OCI-M1 (cell line): ENCODE data around the gene TOR1B.
"Not testable (repeated sequence)": the region's sequence is repeated elsewhere in the genome, so short reads cannot be mapped to it uniquely, and the experiment has no call there.

Source experiments
- DNase-seq: peaks from one replicate; lab custom pipeline; 2025; lab: John Stamatoyannopoulos, UW

TOR1B gene

GRCh38 chr9:129776566-129776937, 26.4 kb upstream of the TOR1B start:
- DNase-seq, result no peak

GRCh38 chr9:129776938-129777768, 25.8 kb upstream of the TOR1B start:
- peak; percentile 96 for DNase-seq

GRCh38 chr9:129777769-129778130, 25.2 kb upstream of the TOR1B start:
- peak; percentile 68 for DNase-seq

GRCh38 chr9:129778469-129778868, 24.5 kb upstream of the TOR1B start:
- DNase-seq, result no peak

GRCh38 chr9:129779560-129780190, 23.3 kb upstream of the TOR1B start:
- DNase-seq, result no peak

GRCh38 chr9:129781131-129781530, 21.9 kb upstream of the TOR1B start:
- no peak for DNase-seq

- no peak for DNase-seq
These were observed 21.0 kb upstream of the TOR1B start for GRCh38 chr9:129781981-129782380.

- peak; percentile 85 for DNase-seq
These were observed 19.2 kb upstream of the TOR1B start for GRCh38 chr9:129783516-129784361.

- not testable (repeated sequence) for DNase-seq
These were observed 18.0 kb upstream of the TOR1B start for GRCh38 chr9:129784970-129785369.

- DNase-seq, result no peak
These were observed 17.1 kb upstream of the TOR1B start for GRCh38 chr9:129785866-129786265.

- DNase-seq, result no peak
These were observed 16.5 kb upstream of the TOR1B start for GRCh38 chr9:129786481-129786880.

GRCh38 chr9:129794549-129794948, 8.4 kb upstream of the TOR1B start:
- no peak for DNase-seq

- DNase-seq, result not testable (repeated sequence)
These were observed 7.0 kb upstream of the TOR1B start for GRCh38 chr9:129796029-129796428.

GRCh38 chr9:129798973-129799372, 4.0 kb upstream of the TOR1B start:
- DNase-seq, result no peak

GRCh38 chr9:129801504-129801903, 1.5 kb upstream of the TOR1B start:
- no peak for DNase-seq

GRCh38 chr9:129803676-129804060, 684 bp downstream of the TOR1B start:
- peak; percentile 46 for DNase-seq

GRCh38 chr9:129806061-129806460, 3.1 kb downstream of the TOR1B start:
- DNase-seq, result no peak

GRCh38 chr9:129809346-129809745, 6.4 kb downstream of the TOR1B start:
- DNase-seq, result no peak

GRCh38 chr9:129810116-129810515, 7.1 kb downstream of the TOR1B start:
- no peak for DNase-seq

- no peak for DNase-seq
These were observed 7.8 kb downstream of the TOR1B start for GRCh38 chr9:129810788-129811187.

- DNase-seq, result no peak
These were observed 9.0 kb downstream of the TOR1B start for GRCh38 chr9:129811967-129812363.

- no peak for DNase-seq
These were observed 9.4 kb downstream of the TOR1B start for GRCh38 chr9:129812385-129812784.

GRCh38 chr9:129813661-129814060, 10.7 kb downstream of the TOR1B start:
- no peak for DNase-seq
